Stimulated activated memory B cell treated with anti-CD40 and anti-IgM and Interleukin-4, amounts not matched to agents 10 μg/mL and 1 μg/mL and 100 μg/mL, for 72 hours (primary cell): ENCODE results near the gene PDE4D.

ENCODE experiments used
- ATAC-seq: fragments of 150-1000 bp; cut with Tn5 transposase; 2 replicates; pipeline ENCODE4 v1.10.0; 2021
- H3K27ac Mint-ChIP-seq: one replicate; pipeline ENCODE4 v1.8.0; 2022; ENCODE audit warnings: mild to moderate bottlenecking, mixed read lengths
- H3K27me3 Mint-ChIP-seq: one replicate; pipeline ENCODE4 v1.8.0; 2022; ENCODE audit warnings: mixed read lengths
- H3K36me3 Mint-ChIP-seq: one replicate; pipeline ENCODE4 v1.8.0; 2022; ENCODE audit warnings: mixed read lengths
- H3K4me1 Mint-ChIP-seq: one replicate; pipeline ENCODE4 v1.8.0; 2022; ENCODE audit warnings: mixed read lengths
- H3K4me3 Mint-ChIP-seq: one replicate; pipeline ENCODE4 v1.8.0; 2022; ENCODE audit warnings: mild to moderate bottlenecking, moderate library complexity, mixed read lengths
- H3K9me3 Mint-ChIP-seq: one replicate; pipeline ENCODE4 v1.8.0; 2022; ENCODE audit warnings: mixed read lengths

Gene PDE4D

GRCh38 chr5:59517926-59518585, 375.5 kb downstream of the PDE4D start:
- ATAC-seq: no peak
- no peaks in the 10 kb centered on the region for H3K27me3 Mint-ChIP-seq
- peaks cover 3% of the 10 kb centered on the region for H3K9me3 Mint-ChIP-seq
- H3K4me1 Mint-ChIP-seq: no peaks in the 10 kb centered on the region
- H3K4me3 Mint-ChIP-seq: no peak overlapping the region
- no peaks in the 10 kb centered on the region for H3K36me3 Mint-ChIP-seq
- H3K27ac Mint-ChIP-seq: no peak overlapping the region

GRCh38 chr5:59516161-59516560, 377.4 kb downstream of the PDE4D start:
- no peaks in the 10 kb centered on the region for H3K27me3 Mint-ChIP-seq
- no peak overlapping the region for H3K27ac Mint-ChIP-seq
- no peaks in the 10 kb centered on the region for H3K36me3 Mint-ChIP-seq
- H3K4me1 Mint-ChIP-seq: no peaks in the 10 kb centered on the region
- ATAC-seq: no peak
- H3K4me3 Mint-ChIP-seq: no peak overlapping the region
- no peaks in the 10 kb centered on the region for H3K9me3 Mint-ChIP-seq

- Mint-ChIP-seq H3K4me1 (peaks cover 7% of the 10 kb centered on the region), H3K27ac (no peak overlapping the region), H3K9me3 (no peaks in the 10 kb centered on the region), H3K36me3 (no peaks in the 10 kb centered on the region), H3K4me3 (no peak overlapping the region), H3K27me3 (no peaks in the 10 kb centered on the region)
- ATAC-seq: no peak
Observed at GRCh38 chr5:59506285-59506877, 387.1 kb downstream of the PDE4D start.

DNA sequence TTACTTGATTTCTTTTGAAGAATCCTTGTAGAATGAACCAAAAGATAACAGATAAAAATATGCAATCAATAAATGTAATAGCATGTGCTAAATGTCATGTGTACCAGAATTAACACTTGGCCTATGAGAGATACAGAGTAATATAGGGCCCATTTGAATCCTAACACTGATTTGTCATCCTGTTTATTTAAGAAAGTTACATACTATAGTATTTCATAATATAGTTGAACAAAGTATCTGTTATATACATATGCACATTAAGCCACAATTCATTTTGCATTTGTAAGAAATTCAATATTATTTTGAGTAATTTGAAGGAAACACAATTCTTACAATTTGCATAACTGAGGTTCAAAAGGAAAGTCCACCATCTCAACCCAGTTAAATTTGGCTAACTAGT, 389.5 kb downstream of the PDE4D start:
- no peaks in the 10 kb centered on the region for H3K36me3 Mint-ChIP-seq
- H3K27ac Mint-ChIP-seq: no peak overlapping the region
- H3K4me3 Mint-ChIP-seq: no peak overlapping the region
- H3K27me3 Mint-ChIP-seq: no peaks in the 10 kb centered on the region
- ATAC-seq: no peak
- peaks cover 18% of the 10 kb centered on the region for H3K4me1 Mint-ChIP-seq
- H3K9me3 Mint-ChIP-seq: no peaks in the 10 kb centered on the region

DNA sequence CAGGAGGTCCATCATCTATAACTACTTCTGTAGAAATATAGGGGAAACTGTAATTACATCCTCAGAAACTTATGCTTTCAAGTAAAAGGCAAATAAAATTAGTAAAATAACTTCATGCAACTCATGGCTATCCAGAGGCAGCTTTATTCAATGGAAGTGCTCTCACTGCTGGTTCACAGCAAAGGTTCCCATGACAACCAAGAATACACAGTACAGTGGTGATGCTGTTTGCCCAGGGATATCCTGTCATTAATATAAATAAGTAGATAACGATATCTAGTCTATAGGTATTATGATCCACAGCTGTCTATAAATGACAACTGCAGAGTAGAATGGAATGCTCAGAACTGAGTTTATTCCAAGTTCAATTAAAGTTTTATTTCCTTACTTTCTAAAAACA, 390.3 kb downstream of the PDE4D start:
- no peaks in the 10 kb centered on the region for H3K36me3 Mint-ChIP-seq
- peaks cover 22% of the 10 kb centered on the region for H3K4me1 Mint-ChIP-seq
- no peak overlapping the region for H3K27ac Mint-ChIP-seq
- no peaks in the 10 kb centered on the region for H3K9me3 Mint-ChIP-seq
- no peak for ATAC-seq
- H3K4me3 Mint-ChIP-seq: no peak overlapping the region
- H3K27me3 Mint-ChIP-seq: no peaks in the 10 kb centered on the region

DNA sequence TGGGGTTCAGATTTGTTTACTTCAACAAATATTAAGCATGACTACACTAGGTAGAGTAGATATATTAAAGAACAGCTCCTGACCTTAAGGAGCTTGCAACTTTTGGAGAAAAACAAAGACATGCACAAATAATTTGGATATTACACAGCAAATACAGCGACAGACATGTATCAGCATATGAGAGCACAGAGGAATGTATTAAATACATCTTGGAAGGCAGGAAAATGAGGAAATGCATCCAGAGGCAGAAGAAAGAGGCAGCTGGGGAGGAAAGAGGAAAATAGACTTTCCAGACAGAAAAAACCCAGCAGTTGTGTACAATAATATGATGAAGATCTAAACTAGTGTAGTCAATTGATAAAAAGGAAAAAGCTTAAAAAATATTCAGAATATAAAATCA, 392.2 kb downstream of the PDE4D start:
- no peaks in the 10 kb centered on the region for H3K36me3 Mint-ChIP-seq
- H3K27me3 Mint-ChIP-seq: no peaks in the 10 kb centered on the region
- no peak overlapping the region for H3K4me3 Mint-ChIP-seq
- H3K4me1 Mint-ChIP-seq: peaks cover 28% of the 10 kb centered on the region
- no peak overlapping the region for H3K27ac Mint-ChIP-seq
- H3K9me3 Mint-ChIP-seq: no peaks in the 10 kb centered on the region
- no peak for ATAC-seq

DNA sequence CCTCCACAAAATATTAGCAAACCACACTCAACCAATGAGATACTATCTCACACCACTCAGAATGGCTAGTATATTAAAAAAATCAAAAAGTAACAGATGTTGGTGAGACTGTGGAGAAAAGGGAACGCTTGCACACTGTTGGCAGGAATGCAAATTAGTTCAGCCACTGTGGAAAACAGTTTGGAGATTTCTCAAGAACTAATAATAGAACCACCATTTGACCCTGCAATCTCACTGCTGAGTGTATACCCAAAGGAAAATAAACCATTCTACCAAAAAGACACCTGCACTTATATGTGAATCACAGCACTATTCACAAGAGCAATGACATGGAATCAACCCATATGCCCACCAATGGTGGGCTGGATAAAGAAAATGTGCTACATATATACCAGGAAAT, 393.5 kb downstream of the PDE4D start:
- no peak overlapping the region for H3K4me3 Mint-ChIP-seq
- no peak overlapping the region for H3K27ac Mint-ChIP-seq
- H3K27me3 Mint-ChIP-seq: no peaks in the 10 kb centered on the region
- no peaks in the 10 kb centered on the region for H3K9me3 Mint-ChIP-seq
- ATAC-seq: no peak
- no peaks in the 10 kb centered on the region for H3K36me3 Mint-ChIP-seq
- peaks cover 28% of the 10 kb centered on the region for H3K4me1 Mint-ChIP-seq

DNA sequence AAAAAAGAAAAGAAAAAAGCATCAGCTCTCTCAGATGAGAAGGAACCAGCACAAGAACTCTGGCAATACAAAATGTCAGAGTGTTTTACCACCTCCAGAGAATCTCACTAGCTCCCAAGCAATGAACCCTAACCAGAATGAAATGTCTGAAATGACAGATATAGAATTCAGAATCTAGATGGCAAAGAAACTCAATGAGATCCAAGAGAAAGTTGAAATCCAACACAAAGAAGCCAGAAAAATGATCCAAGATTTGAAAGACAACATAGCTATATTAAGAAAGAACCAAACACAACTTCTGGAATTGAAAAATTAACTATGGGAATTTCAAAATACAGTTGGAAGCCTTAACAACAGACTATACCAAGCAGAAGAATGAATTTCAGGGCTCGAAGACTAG, 396.3 kb downstream of the PDE4D start:
- no peak overlapping the region for H3K27ac Mint-ChIP-seq
- no peaks in the 10 kb centered on the region for H3K36me3 Mint-ChIP-seq
- H3K9me3 Mint-ChIP-seq: no peaks in the 10 kb centered on the region
- no peak for ATAC-seq
- H3K27me3 Mint-ChIP-seq: no peaks in the 10 kb centered on the region
- peaks cover 28% of the 10 kb centered on the region for H3K4me1 Mint-ChIP-seq
- no peak overlapping the region for H3K4me3 Mint-ChIP-seq

DNA sequence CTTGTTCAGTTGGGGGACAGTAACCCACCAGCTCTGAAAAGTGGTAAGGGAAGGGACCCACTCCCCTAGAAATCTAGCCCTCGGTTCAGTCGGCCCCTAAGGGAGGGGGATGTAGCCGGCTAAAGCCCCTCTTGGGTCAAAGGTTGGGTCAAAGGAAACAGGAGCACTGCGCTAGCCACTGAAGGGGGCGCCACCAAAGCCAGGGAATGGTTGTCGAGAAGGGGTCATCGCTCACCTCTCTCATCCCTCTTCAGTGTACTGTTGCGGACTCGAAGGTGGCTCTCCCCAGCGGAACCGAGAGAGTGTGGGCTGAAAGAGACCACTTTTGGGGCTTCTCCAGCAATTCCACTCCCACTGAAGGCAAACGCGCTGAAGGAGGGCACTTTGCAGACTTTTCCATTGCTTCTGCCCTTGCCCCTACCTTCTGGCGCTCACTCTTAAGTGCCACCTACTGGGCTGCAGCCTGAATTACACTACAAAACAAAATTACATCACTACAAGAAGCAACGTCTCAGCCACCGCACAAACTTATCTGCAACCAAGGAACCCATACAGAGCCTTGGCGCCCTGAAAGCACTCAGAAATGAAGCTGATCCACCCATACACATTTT, 396.9 kb downstream of the PDE4D start:
- no peaks in the 10 kb centered on the region for H3K36me3 Mint-ChIP-seq
- no peak overlapping the region for H3K27ac Mint-ChIP-seq
- H3K4me1 Mint-ChIP-seq: peaks cover 28% of the 10 kb centered on the region
- no peaks in the 10 kb centered on the region for H3K9me3 Mint-ChIP-seq
- no peak overlapping the region for H3K4me3 Mint-ChIP-seq
- no peak for ATAC-seq
- no peaks in the 10 kb centered on the region for H3K27me3 Mint-ChIP-seq

GRCh38 chr5:59491945-59492344, 401.6 kb downstream of the PDE4D start:
- Mint-ChIP-seq H3K36me3 (no peaks in the 10 kb centered on the region), H3K4me3 (no peak overlapping the region), H3K27me3 (no peaks in the 10 kb centered on the region), H3K27ac (no peak overlapping the region), H3K9me3 (no peaks in the 10 kb centered on the region), H3K4me1 (peaks cover 3% of the 10 kb centered on the region)
- no peak for ATAC-seq

- no peak for ATAC-seq
- Mint-ChIP-seq H3K4me3 (no peak overlapping the region), H3K36me3 (no peaks in the 10 kb centered on the region), H3K4me1 (no peaks in the 10 kb centered on the region), H3K9me3 (no peaks in the 10 kb centered on the region), H3K27ac (no peak overlapping the region), H3K27me3 (no peaks in the 10 kb centered on the region)
Observed at GRCh38 chr5:59489551-59489950, 404.0 kb downstream of the PDE4D start.

DNA sequence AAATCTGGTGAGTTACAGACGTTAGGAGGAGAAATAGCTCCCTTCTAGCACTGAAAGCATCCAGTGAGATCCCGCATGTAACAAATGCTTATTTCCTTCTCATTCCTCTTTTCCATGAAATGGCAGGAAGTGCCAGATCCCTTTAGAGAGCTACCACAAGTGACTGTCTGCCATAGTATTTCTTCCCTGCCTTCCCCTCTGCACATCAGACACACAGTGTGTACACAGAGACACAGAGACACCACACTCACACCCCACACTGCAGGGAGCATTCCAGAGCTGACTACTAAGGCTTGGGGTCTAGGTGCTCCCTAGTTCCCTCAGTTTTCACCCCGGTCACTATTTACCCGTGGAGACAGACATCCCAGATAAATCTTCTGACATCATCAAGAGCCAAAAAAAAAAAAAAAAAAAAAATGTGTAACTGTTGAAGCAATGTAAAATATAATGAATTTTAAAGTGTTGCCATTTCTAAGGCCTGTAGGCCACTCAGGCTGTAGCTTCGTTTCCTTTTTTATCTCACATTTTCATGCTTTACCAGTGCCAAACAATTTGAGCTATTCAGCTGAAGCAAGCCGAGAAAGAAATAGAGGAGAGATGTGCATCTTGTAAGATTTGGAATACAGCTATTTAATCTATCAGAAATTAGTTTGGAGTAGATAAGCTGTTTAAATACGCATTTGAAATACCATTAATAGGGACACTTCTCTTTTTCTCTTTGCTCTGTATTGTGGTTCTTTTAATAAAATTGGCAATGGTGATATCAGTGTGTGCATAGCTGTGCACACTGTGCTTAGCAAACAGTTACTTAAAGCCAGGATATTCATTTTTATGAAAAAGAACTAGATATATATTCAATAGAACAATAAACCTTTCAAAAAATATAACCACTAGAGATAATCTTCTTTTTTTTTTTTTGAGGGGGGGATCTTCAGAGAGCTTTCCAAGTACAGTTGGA, 405.5 kb downstream of the PDE4D start:
- no peak overlapping the region for H3K27ac Mint-ChIP-seq
- no peaks in the 10 kb centered on the region for H3K27me3 Mint-ChIP-seq
- H3K9me3 Mint-ChIP-seq: no peaks in the 10 kb centered on the region
- H3K36me3 Mint-ChIP-seq: no peaks in the 10 kb centered on the region
- no peaks in the 10 kb centered on the region for H3K4me1 Mint-ChIP-seq
- no peak for ATAC-seq
- no peak overlapping the region for H3K4me3 Mint-ChIP-seq

DNA sequence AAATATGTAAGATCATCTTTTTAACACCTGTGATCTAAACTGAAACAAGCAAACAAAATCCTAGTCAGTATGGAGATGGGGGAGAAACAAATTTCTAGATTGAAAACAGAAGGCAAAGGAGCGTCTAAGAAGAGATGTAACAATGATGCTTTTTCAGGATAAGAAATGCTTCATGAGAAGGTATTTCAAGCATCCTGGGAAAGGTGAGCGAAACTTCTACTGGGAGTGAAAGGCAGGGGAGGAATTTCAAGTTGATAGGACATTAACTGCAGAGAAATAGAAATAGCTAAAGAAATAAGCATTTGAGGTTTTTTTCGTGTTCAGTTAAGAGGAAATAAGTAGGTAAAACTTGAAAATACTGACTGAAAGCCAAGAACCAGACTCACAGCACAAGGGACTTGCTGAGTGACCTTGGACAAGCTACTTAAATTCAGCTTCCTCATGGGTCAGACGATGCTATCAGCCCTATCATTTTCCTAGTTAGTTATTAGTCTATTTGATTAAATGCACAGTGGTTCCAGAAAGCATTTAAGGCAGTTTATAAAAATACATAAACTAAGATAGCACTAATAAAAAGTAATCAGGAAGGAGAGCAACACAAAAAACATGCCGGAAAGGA, 406.3 kb downstream of the PDE4D start:
- Mint-ChIP-seq H3K4me1 (no peaks in the 10 kb centered on the region), H3K9me3 (no peaks in the 10 kb centered on the region), H3K36me3 (no peaks in the 10 kb centered on the region), H3K27me3 (no peaks in the 10 kb centered on the region), H3K4me3 (no peak overlapping the region), H3K27ac (no peak overlapping the region)
- ATAC-seq: no peak

DNA sequence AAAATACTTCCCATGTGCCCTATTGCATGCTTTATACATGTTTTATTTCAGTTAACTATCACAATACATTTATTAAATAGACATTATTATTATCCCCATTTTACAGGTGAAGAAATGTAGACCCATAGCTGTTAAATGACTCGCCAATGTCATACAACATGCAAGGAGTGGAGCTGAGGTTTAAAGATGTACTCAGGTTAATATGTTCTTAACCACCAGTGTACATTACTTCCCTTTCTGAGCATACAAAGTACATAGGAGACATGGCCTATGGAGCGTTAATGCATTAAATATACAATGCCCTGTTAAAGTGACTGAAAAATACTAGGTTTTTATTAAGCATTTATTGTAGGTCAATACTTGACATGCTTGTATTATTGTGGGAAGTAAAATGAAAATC, 407.0 kb downstream of the PDE4D start:
- H3K27me3 Mint-ChIP-seq: no peaks in the 10 kb centered on the region
- H3K4me3 Mint-ChIP-seq: no peak overlapping the region
- H3K9me3 Mint-ChIP-seq: no peaks in the 10 kb centered on the region
- H3K27ac Mint-ChIP-seq: no peak overlapping the region
- no peaks in the 10 kb centered on the region for H3K36me3 Mint-ChIP-seq
- ATAC-seq: no peak
- no peaks in the 10 kb centered on the region for H3K4me1 Mint-ChIP-seq
